SJCRH30 (cell line): Measurements from ENCODE around the gene CD244. TPM values are rescaled to one million over a fixed set of nuclear protein-coding genes. Genes with fewer than 3 reads are reported as not detected.
"Not testable (repeated sequence)": the region's sequence is repeated elsewhere in the genome, so short reads cannot be mapped to it uniquely, and the experiment has no call there.

Source experiments
- DNase-seq, 2 experiments: peaks; one replicate each; pipeline ENCODE4 v3.0.0-alpha.2; 2015 to 2020
- H3K27ac ChIP-seq: fragments of 250-450 bp; sonication (Bioruptor Pico); 2 replicates; pipeline ENCODE4 v1.5.1; 2020; ENCODE audit warnings: mild to moderate bottlenecking, moderate library complexity
- H3K27me3 ChIP-seq: fragments of 250-450 bp; sonication (Bioruptor Pico); 2 replicates; pipeline ENCODE4 v1.5.1; 2020; ENCODE audit warnings: mild to moderate bottlenecking, moderate library complexity
- H3K36me3 ChIP-seq: fragments of 250-450 bp; sonication (Bioruptor Pico); 2 replicates; pipeline ENCODE4 v1.5.1; 2020; ENCODE audit warnings: mild to moderate bottlenecking, moderate library complexity
- H3K4me1 ChIP-seq: fragments of 250-450 bp; sonication (Bioruptor Pico); 2 replicates; pipeline ENCODE4 v1.5.1; 2020; ENCODE audit warnings: mild to moderate bottlenecking, moderate library complexity
- H3K4me3 ChIP-seq: fragments of 250-450 bp; sonication (Bioruptor Pico); 2 replicates; pipeline ENCODE4 v1.5.1; 2020; ENCODE audit warnings: mild to moderate bottlenecking, moderate library complexity
- H3K9me3 ChIP-seq: fragments of 250-450 bp; sonication (Bioruptor Pico); replicated peaks from 2 replicates; pipeline ENCODE4 v1.5.1; 2020; ENCODE audit warnings: mild to moderate bottlenecking, moderate library complexity
- total RNA-seq: library from RNA; depleted of rRNA; stranded (reverse); fragments of >200 nt; shearing (Covaris generic); gene quantifications from 2 replicates; pipeline ENCODE4 v1.2.3, GENCODE V29; 2014; rRNA removed

The CD244 gene
- not detected in 2 replicates for total RNA-seq

GRCh38 chr1:160862203-160863060, at the start of gene CD244:
Gene CD244, minus strand, starts transcription at chr1:160862887. Its CDS starts 210 bp downstream, at chr1:160862677.
- no peaks in the 10 kb centered on the region for H3K27me3 ChIP-seq
- H3K4me1 ChIP-seq: no peaks in the 10 kb centered on the region
- H3K36me3 ChIP-seq: no peaks in the 10 kb centered on the region
- no peak within 1 kb of the TSS for H3K4me3 ChIP-seq
- DNase-seq: no peak
- no peaks in the 10 kb centered on the region for H3K9me3 ChIP-seq
- H3K27ac ChIP-seq: no peak within 1 kb of the TSS

GRCh38 chr1:160911925-160912324, 49.2 kb upstream of the CD244 start:
- H3K4me1 ChIP-seq: no peaks in the 10 kb centered on the region
- no peak overlapping the region for H3K4me3 ChIP-seq
- no peak overlapping the region for H3K27ac ChIP-seq
- no peaks in the 10 kb centered on the region for H3K36me3 ChIP-seq
- H3K9me3 ChIP-seq: no peaks in the 10 kb centered on the region
- no peaks in the 10 kb centered on the region; the same call in 1 of the 2 replicates for H3K27me3 ChIP-seq
- DNase-seq: no peak

GRCh38 chr1:160911441-160911840, 48.8 kb upstream of the CD244 start:
- Histone ChIP-seq H3K36me3 (no peaks in the 10 kb centered on the region), H3K27me3 (no peaks in the 10 kb centered on the region; the same call in 1 of the 2 replicates), H3K27ac (no peak overlapping the region), H3K9me3 (no peaks in the 10 kb centered on the region), H3K4me1 (no peaks in the 10 kb centered on the region), H3K4me3 (no peak overlapping the region)
- no peak for DNase-seq

- H3K4me1 ChIP-seq: no peaks in the 10 kb centered on the region
- no peaks in the 10 kb centered on the region for H3K9me3 ChIP-seq
- no peaks in the 10 kb centered on the region for H3K36me3 ChIP-seq
- no peak for DNase-seq
- H3K4me3 ChIP-seq: no peak overlapping the region
- no peak overlapping the region for H3K27ac ChIP-seq
- H3K27me3 ChIP-seq: no peaks in the 10 kb centered on the region
These were observed 47.6 kb upstream of the CD244 start for GRCh38 chr1:160910170-160910750.

- no peaks in the 10 kb centered on the region for H3K4me1 ChIP-seq
- DNase-seq: no peak
These were observed 45.3 kb upstream of the CD244 start for GRCh38 chr1:160907976-160908375.

GRCh38 chr1:160905617-160905989, 42.9 kb upstream of the CD244 start:
- Histone ChIP-seq H3K9me3 (no peaks in the 10 kb centered on the region), H3K4me1 (no peaks in the 10 kb centered on the region), H3K4me3 (no peak overlapping the region), H3K27ac (no peak overlapping the region), H3K36me3 (no peaks in the 10 kb centered on the region), H3K27me3 (0 out of 2 replicates have a peak, but pooled peaks cover 6% of the 10 kb centered on the region)
- no peak for DNase-seq

More at GRCh38 chr1:160907976-160908375, 45.3 kb upstream of the CD244 start:
- H3K36me3 ChIP-seq: no peaks in the 10 kb centered on the region
- no peak overlapping the region for H3K27ac ChIP-seq
- 0 out of 2 replicates have a peak, but pooled peaks cover 6% of the 10 kb centered on the region for H3K27me3 ChIP-seq
- H3K9me3 ChIP-seq: no peaks in the 10 kb centered on the region
- no peak overlapping the region for H3K4me3 ChIP-seq

- no peak for DNase-seq
- 0 out of 2 replicates have a peak, but pooled peaks cover 6% of the 10 kb centered on the region for H3K27me3 ChIP-seq
- H3K9me3 ChIP-seq: no peaks in the 10 kb centered on the region
- H3K4me1 ChIP-seq: no peaks in the 10 kb centered on the region
- no peak overlapping the region for H3K27ac ChIP-seq
- no peak overlapping the region for H3K4me3 ChIP-seq
- H3K36me3 ChIP-seq: no peaks in the 10 kb centered on the region
These were observed 42.3 kb upstream of the CD244 start for GRCh38 chr1:160904783-160905616.

- DNase-seq, H3K36me3 ChIP-seq: not testable (repeated sequence)
These were observed 39.6 kb upstream of the CD244 start for GRCh38 chr1:160902251-160902650.

GRCh38 chr1:160901768-160902167, 39.1 kb upstream of the CD244 start:
- Histone ChIP-seq H3K4me1 (no peaks in the 10 kb centered on the region), H3K27ac (no peak overlapping the region), H3K9me3 (no peaks in the 10 kb centered on the region), H3K4me3 (no peak overlapping the region), H3K27me3 (0 out of 2 replicates have a peak, but pooled peaks cover 6% of the 10 kb centered on the region), H3K36me3 (no peaks in the 10 kb centered on the region)
- no peak for DNase-seq

More at GRCh38 chr1:160902251-160902650, 39.6 kb upstream of the CD244 start:
- not testable (repeated sequence) for H3K27me3 ChIP-seq, H3K4me3 ChIP-seq, H3K4me1 ChIP-seq, H3K27ac ChIP-seq, H3K9me3 ChIP-seq

GRCh38 chr1:160900683-160901082, 38.0 kb upstream of the CD244 start:
- not testable (repeated sequence) for H3K36me3 ChIP-seq, H3K4me1 ChIP-seq, H3K27ac ChIP-seq, H3K27me3 ChIP-seq, DNase-seq, H3K4me3 ChIP-seq, H3K9me3 ChIP-seq

GRCh38 chr1:160894368-160895135, 31.9 kb upstream of the CD244 start:
- not testable (repeated sequence) for H3K27ac ChIP-seq, DNase-seq, H3K4me3 ChIP-seq, H3K27me3 ChIP-seq, H3K4me1 ChIP-seq, H3K36me3 ChIP-seq, H3K9me3 ChIP-seq

- no peak overlapping the region for H3K27ac ChIP-seq
- no peaks in the 10 kb centered on the region for H3K36me3 ChIP-seq
- H3K9me3 ChIP-seq: no peaks in the 10 kb centered on the region
- H3K4me1 ChIP-seq: no peaks in the 10 kb centered on the region
- DNase-seq: no peak
- H3K4me3 ChIP-seq: no peak overlapping the region
- no peaks in the 10 kb centered on the region for H3K27me3 ChIP-seq
These were observed 28.8 kb upstream of the CD244 start for GRCh38 chr1:160891474-160891873.

- Histone ChIP-seq H3K27ac (no peak overlapping the region), H3K4me3 (no peak overlapping the region), H3K36me3 (no peaks in the 10 kb centered on the region), H3K27me3 (no peaks in the 10 kb centered on the region), H3K4me1 (no peaks in the 10 kb centered on the region), H3K9me3 (no peaks in the 10 kb centered on the region)
- no peak for DNase-seq
These were observed 26.2 kb upstream of the CD244 start for GRCh38 chr1:160888926-160889325.

GRCh38 chr1:160887071-160887470, 24.4 kb upstream of the CD244 start:
- Histone ChIP-seq H3K36me3 (no peaks in the 10 kb centered on the region), H3K27ac (no peak overlapping the region), H3K4me1 (no peaks in the 10 kb centered on the region), H3K4me3 (no peak overlapping the region), H3K9me3 (no peaks in the 10 kb centered on the region), H3K27me3 (no peaks in the 10 kb centered on the region)
- DNase-seq: no peak
